Spleen (tissue), 11 donors: Measurements from ENCODE around the gene DMD. TPM values are rescaled to one million over a fixed set of nuclear protein-coding genes. Genes with fewer than 3 reads are reported as not detected.

ENCODE experiments used
- DNase-seq: peaks from one replicate; pipeline ENCODE4 v3.0.0-alpha.2; 2020
- H3K27ac ChIP-seq, 8 donors: fragments of 200-600 bp; sonication (generic) in 7 of 8; 1 replicate in 4 of 8; 2 replicates in 4 of 8; pipeline versions ENCODE4 v1.5.0 to v1.8.0; 2016 to 2021; ENCODE audit warnings: inconsistent platforms in 4 of 8, mild to moderate bottlenecking in 4 of 8, moderate library complexity in 1 of 8
- H3K27me3 ChIP-seq, 7 donors: fragments of 200-600 bp; sonication (generic) in 6 of 7; replicated peaks in 1 of 7; 1 replicate in 4 of 7; 2 replicates in 3 of 7; pipeline versions ENCODE4 v1.5.0 to v1.8.0; 2016 to 2021; ENCODE audit warnings: inconsistent platforms in 3 of 7, mild to moderate bottlenecking in 1 of 7
- H3K36me3 ChIP-seq, 6 donors: fragments of 200-600 bp; sonication (generic) in 5 of 6; 1 replicate in 4 of 6; 2 replicates in 2 of 6; pipeline versions ENCODE4 v1.5.0 to v1.8.0; 2016 to 2021; ENCODE audit warnings: inconsistent platforms in 2 of 6
- H3K4me1 ChIP-seq, 6 donors: fragments of 200-600 bp; sonication (generic) in 5 of 6; 1 replicate in 3 of 6; 2 replicates in 3 of 6; pipeline versions ENCODE4 v1.5.0 to v1.8.0; 2016 to 2021; ENCODE audit warnings: inconsistent platforms in 3 of 6
- H3K4me3 ChIP-seq, 8 donors: fragments of 200-600 bp; sonication (generic) in 7 of 8; 1 replicate in 4 of 8; 2 replicates in 4 of 8; pipeline versions ENCODE4 v1.5.0 to v1.8.0; 2016 to 2021; ENCODE audit warnings: inconsistent platforms in 4 of 8, mild to moderate bottlenecking in 4 of 8, moderate library complexity in 2 of 8
- H3K9me3 ChIP-seq, 8 donors: fragments of 200-600 bp; sonication (generic) in 7 of 8; 1 replicate in 4 of 8; 2 replicates in 4 of 8; pipeline versions ENCODE4 v1.5.0 to v1.8.0; 2016 to 2021; ENCODE audit warnings: inconsistent platforms in 4 of 8
- CTCF ChIP-seq, 11 experiments: fragments of 200-600 bp in 7 of 11; fragments of 450-650 bp in 4 of 11; sonication (generic) in 4 of 11; IDR thresholded peaks in 8 of 11; conservative IDR thresholded peaks in 3 of 11; 1 replicate in 7 of 11; 2 replicates in 4 of 11; pipeline versions ENCODE4 v1.4.0 to v1.8.0; 2016 to 2021; ENCODE audit warnings: antibody characterized with exemption in 11 of 11, inconsistent platforms in 4 of 11, mild to moderate bottlenecking in 1 of 11
- POLR2A ChIP-seq, 3 donors: fragments of 450-650 bp; IDR thresholded peaks; one replicate each; pipeline ENCODE4 v1.5.1; 2017; ENCODE audit warnings: antibody characterized with exemption in 3 of 3, mild to moderate bottlenecking in 1 of 3
- POLR2AphosphoS5 ChIP-seq, 3 donors: sonication (generic); formaldehyde crosslinking; IDR thresholded peaks; one replicate each; pipeline ENCODE4 v1.5.1; 2017; ENCODE audit warnings: antibody characterized with exemption in 3 of 3
- WGBS, 5 donors: extraction: QIAGEN DNeasy Blood & Tissue Kit in 3 of 5; methylation state at CpG; one replicate each; pipeline versions ENCODE4 v1.1.5 to v1.1.7; 2013 to 2018; 5-methylcytosine and 5-hydroxymethylcytosine counted together
- intact Hi-C: fragments of 100-400 bp; cut with DNase I; formaldehyde crosslinking; loops from one replicate; pipeline ENCODE4 v1.15.0; 2023; ENCODE audit warnings: low total_unique reads
- polyA plus RNA-seq, 3 donors: library from polyadenylated mRNA; stranded (reverse); fragments of 200-250 nt; gene quantifications; one replicate each; pipeline ENCODE4 v1.2.1, GENCODE V29; 2013
- total RNA-seq, 7 donors: library from RNA; depleted of rRNA in 3 of 7; stranded (reverse); fragments of >200 nt in 3 of 7; fragmentation: NEBNext Ultra II Directional in 4 of 7; extraction: Animal tissue kit (Norgen Biotek cat#: 25700) in 4 of 7; gene quantifications; one replicate each; pipeline versions ENCODE4 v1.1.0 to v1.2.1, GENCODE V29; 2016 to 2021
- donor health status: healthy with polysubstance abuse.
- donor health status: DM: no; HTN: no; CAD: no; lungs with moderate emphysema.
- donor health status: DM: no; HTN: no; CAD: no.
- donor health status: Bipolar disorder and iron deficiency.
- donor health status: healthy.
- donor health status: DM: no; HTN: no; CAD: no.
- donor health status: DM: yes; HTN: yes; CAD: no.

The DMD gene
- total and polyA plus RNA-seq, 10 donors: 1.3 to 11.3 (median 4.4) TPM

GRCh38 chrX:31314921-31315320 is 1896.4 kb downstream of the DMD start:
- TF ChIP-seq POLR2AphosphoS5 (IDR thresholded peaks at IDR 0.05) (no peak), CTCF (IDR thresholded peaks at IDR 0.05 in 8 of 11, conservative IDR thresholded peaks at IDR 0.05 in 3 of 11) (no peak), POLR2A (IDR thresholded peaks at IDR 0.05) (no peak)
- no peak overlapping the region for H3K4me3 ChIP-seq
- no peak for DNase-seq

DNA sequence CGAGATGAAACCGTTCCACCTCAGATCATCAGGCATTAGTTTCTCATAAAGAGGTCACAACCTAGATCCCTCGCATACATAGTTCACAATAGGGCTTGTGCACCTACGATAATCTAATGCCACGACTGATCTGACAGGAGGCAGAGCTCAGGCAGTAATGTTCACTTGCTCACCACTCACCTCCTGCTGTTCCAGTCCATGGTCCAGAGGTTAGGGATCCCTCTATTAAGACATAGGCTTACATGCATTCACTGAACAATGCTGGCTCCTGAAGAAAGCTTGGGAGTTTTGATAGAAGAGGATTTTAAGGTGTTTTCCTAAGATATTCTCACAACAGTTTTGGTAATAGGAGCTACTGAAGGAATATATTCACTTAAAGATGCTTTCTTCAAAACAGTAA is 1903.4 kb downstream of the DMD start:
- TF ChIP-seq POLR2A (IDR thresholded peaks at IDR 0.05): no peak
- no peak for TF ChIP-seq POLR2AphosphoS5 (IDR thresholded peaks at IDR 0.05)
- TF ChIP-seq CTCF (IDR thresholded peaks at IDR 0.05 in 8 of 11, conservative IDR thresholded peaks at IDR 0.05 in 3 of 11): no peak
- no peaks in the 10 kb centered on the region for H3K36me3 ChIP-seq
- no peak for DNase-seq
- H3K9me3 ChIP-seq: peaks cover 0 to 7% (median 0%) of the 10 kb centered on the region in 8 donors
- 79 to 98% (median 88%) methylated on average over 5 of the region's 5 CpGs for WGBS, 5 donors
- no peaks in the 10 kb centered on the region for H3K27me3 ChIP-seq
- H3K4me1 ChIP-seq: no peaks in the 10 kb centered on the region
- H3K4me3 ChIP-seq: no peak overlapping the region
- intact Hi-C loops: no loop called here
- no peak overlapping the region for H3K27ac ChIP-seq

More at GRCh38 chrX:31314921-31315320, 1896.4 kb downstream of the DMD start:
- Histone ChIP-seq H3K27me3 (no peaks in the 10 kb centered on the region), H3K4me1 (no peaks in the 10 kb centered on the region), H3K27ac (no peak overlapping the region), H3K36me3 (no peaks in the 10 kb centered on the region), H3K9me3 (peaks cover 0 to 8% (median 0%) of the 10 kb centered on the region in 8 donors)
- intact Hi-C loops: no loop called here
- 43 to 53% (median 50%) methylated on average over 3 of the region's 3 CpGs for WGBS, 5 donors

DNA sequence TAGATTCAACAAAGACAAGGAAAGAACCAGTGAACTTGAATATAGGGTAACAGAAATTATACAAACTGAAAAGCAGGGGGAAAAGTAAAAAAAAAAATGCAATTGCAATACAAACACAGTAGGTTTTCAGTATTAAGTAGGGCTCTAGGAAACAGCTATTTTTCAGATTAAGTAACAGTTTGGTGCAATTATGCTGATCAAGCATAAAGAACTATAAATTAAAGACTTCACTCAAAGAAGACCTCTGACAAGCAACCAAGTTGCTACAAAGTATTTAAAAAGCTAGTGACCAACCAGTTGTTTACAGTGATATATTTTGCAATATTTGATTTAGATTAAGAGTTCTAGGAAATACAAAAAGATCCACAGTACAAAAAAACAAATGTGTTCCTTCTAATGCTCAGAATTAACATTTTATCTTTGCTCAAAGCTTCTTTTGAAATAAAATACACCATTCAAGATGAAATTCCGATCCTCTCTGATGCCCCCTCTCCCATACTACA is 1908.7 kb downstream of the DMD start:
- no peak for DNase-seq

DNA sequence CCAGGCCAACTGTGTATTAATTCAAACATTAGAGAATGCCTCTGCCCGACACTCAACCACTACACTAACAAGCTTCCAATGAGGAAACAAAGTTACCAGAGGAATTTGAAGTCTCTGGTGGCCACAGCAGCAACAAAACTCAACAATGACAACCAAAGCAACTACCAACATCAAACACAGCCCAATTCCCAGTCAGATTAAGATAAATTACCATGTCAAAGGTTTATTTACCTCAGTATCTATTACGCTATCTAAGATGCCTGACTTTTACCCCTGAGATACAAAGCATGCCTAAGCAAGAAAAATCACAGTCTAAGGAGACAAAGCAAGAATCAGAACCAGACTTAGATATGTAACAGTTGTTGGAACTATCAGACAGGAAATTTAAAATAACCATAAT is 1909.4 kb downstream of the DMD start:
- no peak for TF ChIP-seq POLR2AphosphoS5 (IDR thresholded peaks at IDR 0.05)
- no peak for TF ChIP-seq POLR2A (IDR thresholded peaks at IDR 0.05)
- TF ChIP-seq CTCF (IDR thresholded peaks at IDR 0.05 in 8 of 11, conservative IDR thresholded peaks at IDR 0.05 in 3 of 11): no peak
- Histone ChIP-seq H3K9me3 (peaks cover 0 to 3% (median 0%) of the 10 kb centered on the region in 8 donors), H3K4me1 (no peaks in the 10 kb centered on the region), H3K27me3 (no peaks in the 10 kb centered on the region), H3K36me3 (no peaks in the 10 kb centered on the region), H3K27ac (no peak overlapping the region), H3K4me3 (no peak overlapping the region)
- DNase-seq: no peak
- intact Hi-C loops: no loop called here
- WGBS, 5 donors: 60 to 89% (median 76%) methylated on average over 2 of the region's 2 CpGs

More for the DNA sequence above, 1908.7 kb downstream of the DMD start:
- H3K36me3 ChIP-seq: no peaks in the 10 kb centered on the region
- intact Hi-C loops: no loop called here
- no peaks in the 10 kb centered on the region for H3K4me1 ChIP-seq
- no peaks in the 10 kb centered on the region for H3K27me3 ChIP-seq
- 49 to 87% (median 80%) methylated on average over 1 of the region's 1 CpG for WGBS, 5 donors
- TF ChIP-seq CTCF (IDR thresholded peaks at IDR 0.05 in 8 of 11, conservative IDR thresholded peaks at IDR 0.05 in 3 of 11) (no peak), POLR2AphosphoS5 (IDR thresholded peaks at IDR 0.05) (no peak), POLR2A (IDR thresholded peaks at IDR 0.05) (no peak)
- no peak overlapping the region for H3K27ac ChIP-seq
- no peak overlapping the region for H3K4me3 ChIP-seq
- peaks cover 0 to 3% (median 0%) of the 10 kb centered on the region in 8 donors for H3K9me3 ChIP-seq
